Posterior cingulate gyrus (tissue), 11 donors: ENCODE results near the gene KLKB1.
"Not testable (repeated sequence)": the region's sequence is repeated elsewhere in the genome, so short reads cannot be mapped to it uniquely, and the experiment has no call there.

ENCODE experiments used
- DNase-seq, 10 donors: peaks; one replicate each; pipeline versions ENCODE4 v3.0.0 to v3.0.0-alpha.2; 2020 to 2021; ENCODE audit warnings: mixed read lengths in 3 of 10
- intact Hi-C: fragments of 100-400 bp; cut with DNase I; formaldehyde crosslinking; loops from one replicate; pipeline ENCODE4 v1.15.1; 2023

The KLKB1 gene

DNA sequence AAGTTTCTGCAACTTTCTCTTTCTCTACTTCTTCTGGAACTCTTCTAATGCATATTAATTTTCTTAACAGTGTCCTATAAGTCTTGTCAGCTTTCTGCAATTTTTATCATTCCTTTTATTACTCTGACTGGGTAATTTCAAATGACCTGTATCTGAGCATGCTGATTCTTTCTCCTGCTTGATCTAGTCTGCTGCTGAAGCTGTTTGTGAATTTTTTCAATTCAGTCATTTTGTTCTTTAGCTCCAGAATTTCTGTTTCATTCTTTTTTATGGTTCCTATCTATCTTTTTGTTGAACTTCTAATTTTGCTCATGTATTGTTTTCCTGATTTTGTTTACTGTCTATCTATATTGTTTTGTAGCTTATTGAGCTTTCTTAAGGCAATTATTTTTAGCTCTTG lies 1.5 kb upstream of the KLKB1 start:
- DNase-seq = no peak
- intact Hi-C loops = no loop called here

DNA sequence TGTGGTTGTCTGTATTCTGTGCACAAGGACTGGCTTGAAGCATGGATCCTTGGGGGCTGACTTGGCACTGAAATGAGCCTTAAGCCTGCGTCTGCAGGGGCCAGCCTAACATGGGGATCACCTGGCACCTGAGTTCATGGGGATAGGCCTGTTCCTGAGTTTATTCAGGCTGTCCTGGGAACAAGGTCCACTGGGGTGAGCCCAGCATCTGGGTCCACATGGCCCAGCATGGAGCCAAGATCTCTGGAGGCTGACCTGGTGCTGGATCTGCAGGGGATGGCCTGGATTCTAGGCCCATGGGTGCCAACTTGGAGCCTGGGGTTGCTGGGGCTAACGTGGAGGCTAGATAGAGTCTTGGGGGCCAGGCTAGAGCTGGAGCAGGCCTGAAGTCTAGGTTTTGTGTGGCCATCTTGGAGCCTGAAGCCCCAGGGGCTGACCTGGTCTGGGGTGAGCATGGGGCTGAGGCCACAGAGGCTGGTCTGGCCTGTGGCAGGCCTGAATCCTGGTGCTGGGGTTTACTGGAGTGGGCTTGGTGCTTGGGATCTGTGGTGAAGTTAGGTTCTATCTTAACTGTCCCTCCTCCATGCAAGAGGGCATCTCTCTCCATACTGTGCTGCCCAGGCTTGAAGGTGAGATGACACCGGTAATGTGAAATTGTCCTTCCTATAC lies 652 bp upstream of the KLKB1 start:
- intact Hi-C loops = no loop called here
- no peak for DNase-seq

DNA sequence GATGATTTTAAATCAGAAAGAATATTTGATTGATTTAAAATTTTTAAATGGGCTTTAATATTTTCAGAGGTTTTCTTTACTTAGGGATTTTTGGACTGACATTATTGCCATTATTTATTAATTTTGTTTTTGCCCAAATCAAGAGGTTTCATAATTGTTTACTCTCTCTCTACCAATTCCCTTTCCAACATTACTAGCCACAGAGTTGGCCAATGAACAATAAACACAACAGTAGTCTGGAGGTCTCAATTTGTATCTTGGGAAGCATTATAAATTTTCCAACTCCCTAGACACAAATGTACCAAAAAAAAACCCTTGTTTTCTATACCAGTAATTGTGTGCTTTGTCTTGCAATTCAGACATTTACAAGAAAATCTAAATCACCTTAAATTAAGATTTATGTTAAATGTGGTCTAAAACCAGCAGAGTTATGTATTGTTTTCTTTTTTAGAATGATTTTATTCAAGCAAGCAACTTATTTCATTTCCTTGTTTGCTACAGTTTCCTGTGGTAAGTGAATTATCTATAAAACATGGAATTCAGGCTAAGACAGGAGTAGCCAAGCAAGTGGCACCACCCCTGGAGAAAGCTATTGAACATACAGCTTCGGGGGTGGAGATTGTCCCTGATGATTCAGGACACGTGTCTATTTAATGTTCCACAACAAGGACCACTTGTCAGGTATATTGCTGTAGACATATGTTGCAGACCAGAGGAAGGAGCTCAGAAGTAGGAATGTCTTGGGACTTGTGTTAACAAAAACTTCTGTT lies 622 bp downstream of the KLKB1 start:
- intact Hi-C loops = no loop called here
- no peak for DNase-seq

DNA sequence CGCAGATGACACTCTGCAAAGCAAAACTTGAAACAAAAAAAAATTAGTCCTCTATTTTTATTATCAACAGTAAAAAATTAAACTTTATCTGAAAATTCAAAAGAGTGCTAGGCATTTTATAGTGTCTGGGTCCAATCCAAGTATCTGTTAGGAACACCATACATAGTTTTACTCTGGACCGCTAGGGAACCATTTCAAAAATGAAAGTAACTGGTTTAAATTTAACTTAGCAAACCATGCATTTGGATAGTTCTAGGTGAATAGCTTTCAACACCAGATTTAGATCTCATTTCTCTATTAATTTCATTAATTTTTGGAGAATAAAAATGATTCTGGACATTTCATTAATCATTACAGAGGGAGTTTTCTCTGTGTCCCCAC lies 1.2 kb downstream of the KLKB1 start:
- intact Hi-C loops = no loop called here
- DNase-seq = no peak

DNA sequence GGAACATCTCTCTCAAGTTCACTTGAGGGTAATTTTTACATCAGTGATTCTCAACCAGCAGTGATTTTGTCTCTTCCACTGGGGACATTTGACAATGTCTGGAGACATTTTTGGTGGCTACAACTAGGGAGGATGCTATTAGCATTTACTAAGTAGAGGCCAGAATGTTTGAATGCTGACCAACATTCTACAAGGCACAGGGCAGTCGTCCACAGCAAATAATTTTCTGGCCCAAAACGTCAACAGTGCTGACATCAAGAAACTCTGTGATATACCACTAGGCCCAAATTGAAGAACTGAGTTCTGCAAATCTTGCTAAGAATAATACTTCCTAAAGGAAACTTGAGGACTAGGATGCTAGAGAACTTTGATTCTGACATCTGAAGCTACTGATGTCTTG lies 7.1 kb downstream of the KLKB1 start:
- DNase-seq = no peak
- intact Hi-C loops = no loop called here

DNA sequence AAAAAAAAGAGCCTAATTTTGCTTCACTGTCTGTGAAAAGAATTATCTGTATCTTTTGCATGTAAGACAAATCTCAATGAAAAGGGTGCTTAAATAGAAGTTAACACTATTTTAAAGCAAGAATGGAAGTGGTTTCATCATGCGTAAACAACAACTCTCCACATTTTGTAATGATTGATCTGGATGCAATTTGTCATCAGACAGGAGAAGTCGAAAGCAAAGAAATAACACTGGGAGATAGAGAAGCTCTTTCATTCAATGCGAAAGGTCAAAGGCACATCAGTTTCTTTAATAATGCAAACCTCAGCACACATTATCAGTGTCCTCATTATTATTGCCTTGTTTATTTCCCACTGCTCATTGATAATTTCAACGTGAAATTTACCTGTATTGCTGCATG lies 8.8 kb downstream of the KLKB1 start:
- intact Hi-C loops = no loop called here
- no peak for DNase-seq

GRCh38 chr4:186240452-186240847 lies 13.1 kb downstream of the KLKB1 start:
- intact Hi-C loops = no loop called here
- no peak for DNase-seq

GRCh38 chr4:186240848-186241491 lies 13.7 kb downstream of the KLKB1 start:
- DNase-seq = no peak
- intact Hi-C loops = no loop called here

DNA sequence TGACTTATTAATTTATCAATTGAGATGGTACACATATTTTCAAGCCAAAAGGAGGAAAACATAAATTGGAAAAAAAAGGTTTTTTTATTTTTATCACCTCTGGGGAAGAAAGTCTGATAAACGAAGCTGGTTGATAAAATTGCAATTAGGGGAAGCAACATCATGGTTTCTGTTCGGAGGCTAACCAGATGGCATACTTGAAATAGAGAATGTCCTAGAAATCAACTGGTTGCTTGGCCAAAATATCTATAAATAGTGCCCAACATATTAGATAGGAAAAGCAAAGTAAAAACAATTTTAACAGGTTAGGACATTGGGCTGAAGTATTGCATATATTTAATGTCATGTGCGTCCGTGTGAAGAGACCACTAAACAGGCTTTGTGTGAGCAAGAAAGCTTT lies 14.3 kb downstream of the KLKB1 start:
- no peak for DNase-seq
- intact Hi-C loops = no loop called here

DNA sequence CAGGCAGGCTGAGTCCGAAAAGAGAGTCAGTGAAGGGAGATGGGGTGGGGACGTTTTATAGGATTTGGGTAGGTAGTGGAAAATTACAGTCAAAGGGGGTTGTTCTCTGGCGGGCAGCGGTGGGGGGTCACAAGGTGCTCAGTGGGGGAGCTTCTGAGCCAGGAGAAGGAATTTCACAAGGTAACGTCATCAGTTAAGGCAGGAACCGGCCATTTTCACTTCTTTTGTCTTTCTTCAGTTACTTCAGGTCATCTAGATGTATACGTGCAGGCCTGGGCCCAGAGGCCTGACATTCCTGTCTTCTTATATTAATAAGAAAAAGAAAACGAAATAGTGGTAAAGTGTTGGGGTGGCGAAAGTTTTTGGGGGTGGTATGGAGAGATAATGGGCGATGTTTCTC lies 14.7 kb downstream of the KLKB1 start:
- intact Hi-C loops, DNase-seq: not testable (repeated sequence)

DNA sequence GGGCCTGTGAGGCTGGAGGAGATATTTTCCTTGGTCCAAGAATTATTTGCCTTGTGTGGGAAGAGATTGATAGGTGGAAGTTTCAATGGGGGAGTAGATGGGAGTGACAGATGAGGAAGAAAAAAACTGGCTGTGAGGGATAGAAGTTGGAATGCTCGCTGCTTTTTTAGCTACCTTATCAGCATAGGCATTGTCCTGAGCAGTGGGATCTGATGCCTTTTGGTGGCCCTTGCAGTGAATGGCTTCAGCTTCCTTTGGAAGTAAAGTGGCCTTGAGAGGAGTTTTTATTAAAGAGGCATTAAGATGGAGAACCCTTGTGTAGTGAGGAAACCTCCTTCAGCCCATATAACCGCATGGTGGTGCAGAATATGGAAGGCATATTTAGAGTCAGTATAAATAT lies 16.0 kb downstream of the KLKB1 start:
- no peak for DNase-seq
- intact Hi-C loops = no loop called here

- intact Hi-C loops = no loop called here
- DNase-seq = no peak
These were observed 17.5 kb downstream of the KLKB1 start for GRCh38 chr4:186244835-186245234.

- intact Hi-C loops, DNase-seq: not testable (repeated sequence)
These were observed 19.9 kb downstream of the KLKB1 start for GRCh38 chr4:186247062-186247752.

DNA sequence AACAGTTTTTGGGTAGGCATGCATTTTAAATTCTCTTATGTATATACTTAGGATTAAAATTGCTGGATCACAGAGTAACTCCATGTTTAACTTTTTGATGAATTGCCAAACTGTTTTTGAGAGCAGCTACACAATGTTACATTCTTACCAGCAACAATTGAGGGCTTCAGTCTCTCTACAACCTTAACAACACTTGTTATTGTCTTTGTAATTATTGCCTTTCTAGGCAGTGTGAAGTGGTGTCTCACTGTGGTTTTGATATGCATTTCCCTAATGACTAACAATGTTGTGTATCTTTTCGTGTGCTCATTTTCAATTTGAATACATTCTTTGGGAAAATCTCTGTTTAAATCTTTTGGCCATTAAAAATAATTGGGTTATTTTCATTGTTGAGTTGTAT lies 21.3 kb downstream of the KLKB1 start:
- no peak for DNase-seq
- intact Hi-C loops = no loop called here

DNA sequence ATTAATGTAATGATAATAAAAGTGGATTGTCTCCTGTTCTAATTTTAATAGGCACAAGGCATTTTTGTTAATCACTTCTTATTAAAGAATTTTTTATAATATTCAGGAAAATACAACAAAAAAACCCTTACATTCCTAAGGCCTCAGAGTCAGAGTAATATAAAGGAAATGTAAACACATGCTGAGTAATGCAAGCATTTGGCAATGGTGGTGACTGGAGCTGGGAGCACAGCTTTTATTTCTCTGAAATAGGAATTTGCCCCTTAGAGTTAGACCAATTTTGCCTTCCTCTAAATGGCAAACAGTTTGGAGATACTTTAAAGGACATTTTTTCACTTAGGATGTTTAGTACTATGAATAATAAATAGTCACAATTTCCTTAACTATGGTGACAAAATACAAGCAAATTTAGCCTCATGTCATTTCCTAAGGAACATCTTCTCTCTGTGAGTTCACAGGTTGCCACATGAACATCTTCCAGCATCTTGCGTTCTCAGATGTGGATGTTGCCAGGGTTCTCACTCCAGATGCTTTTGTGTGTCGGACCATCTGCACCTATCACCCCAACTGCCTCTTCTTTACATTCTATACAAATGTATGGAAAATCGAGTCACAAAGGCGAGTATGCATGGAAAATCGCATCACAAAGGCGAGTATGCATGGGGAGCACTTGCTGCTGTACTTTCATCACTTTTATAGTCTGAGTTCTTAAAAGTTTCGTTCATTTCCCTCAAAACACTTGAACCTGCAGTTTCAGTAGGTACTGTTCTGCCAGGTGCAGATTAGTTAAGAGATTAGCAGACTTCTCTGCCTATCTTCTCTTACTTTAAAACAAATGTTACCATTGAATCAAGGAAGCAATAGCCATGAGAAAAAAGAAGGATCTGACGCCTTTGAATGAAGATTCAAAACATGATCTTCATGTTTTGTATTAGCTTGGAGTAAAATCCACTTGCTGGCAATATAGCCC lies 22.8 kb downstream of the KLKB1 start:
- intact Hi-C loops = no loop called here
- no peak for DNase-seq

DNA sequence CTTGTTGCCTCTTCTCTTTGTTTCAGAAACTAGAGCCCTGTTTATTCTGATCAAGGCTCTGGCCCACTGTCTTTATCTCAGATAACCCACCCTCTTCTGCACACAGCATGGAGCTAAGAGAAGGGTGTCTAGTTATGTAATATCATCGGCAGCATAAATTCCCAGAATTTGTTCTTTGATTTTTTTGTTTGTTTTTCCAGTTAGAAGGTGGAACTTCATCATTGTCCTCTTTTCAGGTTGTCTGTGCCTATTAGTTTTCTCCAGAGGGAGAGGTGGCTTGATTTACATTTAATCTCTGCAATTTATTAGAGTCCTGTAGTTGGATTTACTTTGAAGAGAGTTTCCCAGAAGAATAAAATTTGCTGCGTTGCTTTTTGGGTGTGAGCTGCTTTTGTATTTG lies 23.5 kb downstream of the KLKB1 start:
- no peak for DNase-seq
- intact Hi-C loops = no loop called here

- intact Hi-C loops = no loop called here
- no peak for DNase-seq
These were observed 27.8 kb downstream of the KLKB1 start for GRCh38 chr4:186255122-186255521.

DNA sequence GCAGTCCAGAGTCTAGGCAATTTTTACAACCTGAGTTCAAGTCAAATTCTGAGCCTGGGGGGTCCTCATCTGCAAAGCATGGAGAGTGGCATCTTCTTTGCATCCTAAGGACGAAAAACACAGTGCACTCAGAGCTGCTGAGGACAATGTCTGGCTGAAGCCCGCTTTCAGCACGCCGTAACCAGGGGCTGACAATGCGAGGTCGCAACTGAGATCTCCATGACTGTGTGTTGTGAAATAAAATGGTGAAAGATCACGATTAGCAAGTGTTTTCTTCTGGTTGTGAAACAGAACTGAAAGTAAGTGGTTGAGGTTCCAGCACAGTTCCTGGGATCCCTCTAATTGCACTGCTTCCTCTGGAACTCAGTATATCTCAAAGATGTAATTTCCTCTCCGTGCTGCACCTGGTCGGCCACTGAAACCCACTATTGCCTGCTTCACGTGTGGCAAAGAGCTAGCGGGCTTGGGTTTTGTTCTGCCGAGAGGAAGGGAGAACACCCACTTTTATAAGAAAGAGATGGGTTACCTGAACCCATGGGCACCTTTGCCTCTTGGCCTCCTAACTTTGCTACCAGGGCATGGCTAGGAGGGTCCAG lies 31.0 kb downstream of the KLKB1 start:
- no peak for DNase-seq
- intact Hi-C loops = no loop called here

DNA sequence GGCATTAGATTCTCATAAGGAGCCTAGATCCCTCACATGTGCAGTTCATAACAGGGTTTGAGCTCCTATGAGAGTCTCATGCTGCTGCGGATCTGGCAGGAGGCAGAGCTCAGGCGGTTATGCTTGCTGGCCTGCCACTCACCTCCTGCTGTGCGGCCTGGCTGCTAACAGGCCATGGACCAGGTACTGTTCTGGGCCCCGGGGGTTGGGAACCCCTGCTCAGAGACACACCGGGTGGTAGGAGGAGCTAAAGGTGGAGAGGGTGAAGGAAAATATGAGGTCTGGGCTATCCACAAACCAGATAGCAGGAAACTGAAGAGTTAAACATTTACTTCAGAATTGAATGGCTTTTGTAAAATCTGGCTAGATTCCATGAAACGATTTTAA lies 32.8 kb downstream of the KLKB1 start:
- no peak for DNase-seq
- intact Hi-C loops = no loop called here
